Type B pancreatic cell (in vitro differentiated cells): Measurements from ENCODE around the gene PKP1. TPM values are rescaled to one million over a fixed set of nuclear protein-coding genes. Genes with fewer than 3 reads are reported as not detected.

Experiments used
- DNase-seq: peaks from one replicate; pipeline ENCODE4 v3.0.0; 2021; ENCODE audit warnings: mixed read lengths; ENCODE audit not compliant: unreplicated experiment; ENCODE audit errors: extremely low spot score
- H3K27ac Mint-ChIP-seq: 2 replicates; pipeline ENCODE4 v1.8.0; 2021; ENCODE audit warnings: mild to moderate bottlenecking, mixed read lengths
- H3K27me3 Mint-ChIP-seq: 2 replicates; pipeline ENCODE4 v1.8.0; 2021; ENCODE audit warnings: mixed read lengths
- H3K36me3 Mint-ChIP-seq: 2 replicates; pipeline ENCODE4 v1.8.0; 2021; ENCODE audit warnings: mixed read lengths
- H3K4me1 Mint-ChIP-seq: one replicate; pipeline ENCODE4 v1.8.0; 2021; ENCODE audit warnings: mixed read lengths; ENCODE audit not compliant: unreplicated experiment
- H3K4me3 Mint-ChIP-seq: 2 replicates; pipeline ENCODE4 v1.8.0; 2021; ENCODE audit warnings: mild to moderate bottlenecking, mixed read lengths
- H3K9me3 Mint-ChIP-seq: 2 replicates; pipeline ENCODE4 v1.8.0; 2021; ENCODE audit warnings: mixed read lengths
- total RNA-seq: library from RNA; stranded (reverse); gene quantifications from 2 replicates; pipeline ENCODE4 v1.2.1, GENCODE V29; 2021; ENCODE audit warnings: low replicate concordance
- TF ChIP-seq, protein P1 (sequence below): fragments of 200-600 bp; sonication (generic); conservative IDR thresholded peaks from 2 replicates; pipeline ENCODE4 v1.5.0; 2021; ENCODE audit warnings: antibody characterized with exemption, mild to moderate bottlenecking

The PKP1 gene
- total RNA-seq, 1 donor from 2014 or later: 7.6 TPM

DNA sequence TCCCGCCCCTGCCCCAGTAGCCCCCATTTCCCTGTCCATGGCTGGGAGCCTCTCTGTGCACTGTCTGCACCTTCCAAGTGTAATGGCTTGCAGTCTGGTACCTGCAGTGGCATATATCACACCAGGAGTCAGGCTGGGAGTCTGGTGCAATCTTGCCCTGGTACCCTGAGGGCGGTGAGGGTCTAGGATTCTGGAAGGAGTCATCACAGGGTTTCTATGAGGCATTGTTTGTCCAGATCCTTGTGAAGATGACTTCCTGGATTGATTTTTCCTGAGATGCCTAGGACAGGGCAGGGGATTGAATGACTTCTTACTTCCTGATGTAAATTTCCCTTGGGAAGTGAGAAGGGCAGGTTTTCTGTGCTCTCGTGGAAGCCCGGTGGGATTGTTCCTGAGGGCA lies 5.9 kb upstream of the PKP1 start:
- Mint-ChIP-seq H3K4me3 (no peak overlapping the region), H3K27ac (no peak overlapping the region), H3K9me3 (no peaks in the 10 kb centered on the region), H3K27me3 (peaks cover 15% of the 10 kb centered on the region), H3K4me1 (peaks cover 17% of the 10 kb centered on the region), H3K36me3 (no peaks in the 10 kb centered on the region)
- TF ChIP-seq, protein P1, sequence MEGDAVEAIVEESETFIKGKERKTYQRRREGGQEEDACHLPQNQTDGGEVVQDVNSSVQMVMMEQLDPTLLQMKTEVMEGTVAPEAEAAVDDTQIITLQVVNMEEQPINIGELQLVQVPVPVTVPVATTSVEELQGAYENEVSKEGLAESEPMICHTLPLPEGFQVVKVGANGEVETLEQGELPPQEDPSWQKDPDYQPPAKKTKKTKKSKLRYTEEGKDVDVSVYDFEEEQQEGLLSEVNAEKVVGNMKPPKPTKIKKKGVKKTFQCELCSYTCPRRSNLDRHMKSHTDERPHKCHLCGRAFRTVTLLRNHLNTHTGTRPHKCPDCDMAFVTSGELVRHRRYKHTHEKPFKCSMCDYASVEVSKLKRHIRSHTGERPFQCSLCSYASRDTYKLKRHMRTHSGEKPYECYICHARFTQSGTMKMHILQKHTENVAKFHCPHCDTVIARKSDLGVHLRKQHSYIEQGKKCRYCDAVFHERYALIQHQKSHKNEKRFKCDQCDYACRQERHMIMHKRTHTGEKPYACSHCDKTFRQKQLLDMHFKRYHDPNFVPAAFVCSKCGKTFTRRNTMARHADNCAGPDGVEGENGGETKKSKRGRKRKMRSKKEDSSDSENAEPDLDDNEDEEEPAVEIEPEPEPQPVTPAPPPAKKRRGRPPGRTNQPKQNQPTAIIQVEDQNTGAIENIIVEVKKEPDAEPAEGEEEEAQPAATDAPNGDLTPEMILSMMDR: no peak
- DNase-seq: no peak

DNA sequence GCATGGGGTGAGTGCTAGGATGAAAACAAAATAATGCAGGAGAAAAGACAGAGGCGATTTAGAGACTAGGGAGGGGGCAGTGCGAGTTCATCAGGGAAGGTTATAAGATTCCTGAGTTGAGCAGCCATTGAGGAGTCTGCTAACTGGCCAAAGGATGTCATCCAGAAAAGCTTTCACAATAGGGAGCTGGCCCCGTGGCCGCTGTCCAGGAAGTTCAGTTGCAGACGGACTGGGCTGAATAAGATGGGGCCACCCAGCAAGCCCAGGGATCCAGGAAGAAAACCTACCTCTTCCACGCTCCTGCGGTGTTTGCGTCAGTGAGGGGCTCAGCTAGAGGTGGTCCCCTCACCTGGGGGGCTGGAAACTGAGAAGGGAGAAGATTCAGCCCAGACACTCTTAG lies 4.0 kb upstream of the PKP1 start:
- H3K4me1 Mint-ChIP-seq: peaks cover 21% of the 10 kb centered on the region
- TF ChIP-seq, protein P1: no peak
- H3K27ac Mint-ChIP-seq: no peak overlapping the region
- no peaks in the 10 kb centered on the region for H3K9me3 Mint-ChIP-seq
- no peak for DNase-seq
- H3K36me3 Mint-ChIP-seq: no peaks in the 10 kb centered on the region
- H3K27me3 Mint-ChIP-seq: peaks cover 16% of the 10 kb centered on the region
- no peak overlapping the region for H3K4me3 Mint-ChIP-seq

DNA sequence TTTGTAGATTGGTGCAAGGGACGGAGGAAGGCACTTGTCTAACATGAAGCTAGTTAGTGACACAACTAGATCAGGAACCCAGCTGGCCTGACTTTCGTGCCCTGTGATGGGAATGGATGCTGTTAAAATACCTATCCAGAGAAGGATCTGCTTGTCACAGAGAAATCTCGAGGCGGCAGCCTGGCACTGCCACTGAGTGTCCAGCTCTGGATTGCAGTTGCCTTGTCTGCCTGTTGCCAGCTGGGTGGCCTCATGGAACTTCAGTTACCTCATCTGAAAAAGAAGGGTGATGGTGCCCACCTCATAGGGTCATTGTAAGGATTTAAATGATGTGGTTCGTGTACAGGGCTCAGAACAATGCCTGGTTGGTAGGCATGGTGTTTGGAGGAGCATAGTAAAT lies 2.4 kb upstream of the PKP1 start:
- Mint-ChIP-seq H3K27me3 (peaks cover 16% of the 10 kb centered on the region), H3K4me1 (peaks cover 26% of the 10 kb centered on the region), H3K4me3 (no peak overlapping the region), H3K36me3 (no peaks in the 10 kb centered on the region), H3K27ac (no peak overlapping the region), H3K9me3 (no peaks in the 10 kb centered on the region)
- TF ChIP-seq, protein P1: no peak
- no peak for DNase-seq

DNA sequence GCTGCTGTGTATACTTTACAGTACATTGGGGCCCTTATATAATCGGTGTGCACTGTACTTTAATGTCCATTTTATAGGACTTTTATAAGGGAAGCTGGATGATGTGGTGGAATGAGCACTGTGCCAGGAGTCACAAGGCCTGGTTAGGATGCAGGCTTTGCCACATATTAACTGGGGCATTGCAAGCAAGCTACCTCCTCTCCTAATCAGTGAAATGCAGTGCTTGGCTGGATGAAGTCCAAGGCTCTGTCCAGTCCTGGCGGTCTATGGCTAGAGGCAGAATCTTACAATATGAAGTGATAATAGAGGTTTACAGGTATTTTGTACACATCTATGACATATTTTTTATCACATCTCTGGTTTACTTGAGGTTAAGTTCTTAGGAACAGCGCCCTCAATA lies 1.7 kb upstream of the PKP1 start:
- H3K4me1 Mint-ChIP-seq: peaks cover 25% of the 10 kb centered on the region
- H3K9me3 Mint-ChIP-seq: no peaks in the 10 kb centered on the region
- H3K27ac Mint-ChIP-seq: no peak overlapping the region
- TF ChIP-seq, protein P1: no peak
- no peak overlapping the region for H3K4me3 Mint-ChIP-seq
- no peak for DNase-seq
- peaks cover 16% of the 10 kb centered on the region for H3K27me3 Mint-ChIP-seq
- no peaks in the 10 kb centered on the region for H3K36me3 Mint-ChIP-seq

DNA sequence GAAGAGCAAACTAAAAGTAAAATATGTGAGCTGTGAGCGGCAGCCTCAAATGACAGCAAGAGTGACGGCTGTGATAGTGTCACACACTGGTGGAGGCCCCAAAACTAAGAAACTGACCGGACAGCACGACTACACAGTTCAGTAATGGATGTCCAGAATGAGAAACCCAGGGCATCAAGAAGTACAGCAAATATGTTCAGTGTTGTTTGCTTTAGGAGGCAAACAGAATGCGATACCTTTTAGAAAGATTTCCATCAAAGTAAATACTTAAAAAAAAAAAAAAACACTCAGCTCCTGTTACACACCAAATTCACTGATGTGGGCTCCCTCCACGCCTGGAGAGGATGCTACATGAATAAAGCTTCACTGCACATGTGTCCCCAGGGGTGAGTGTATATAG lies 1.1 kb upstream of the PKP1 start:
- Mint-ChIP-seq H3K4me3 (no peak overlapping the region), H3K4me1 (peaks cover 31% of the 10 kb centered on the region), H3K36me3 (no peaks in the 10 kb centered on the region), H3K27ac (no peak overlapping the region), H3K27me3 (peaks cover 22% of the 10 kb centered on the region), H3K9me3 (no peaks in the 10 kb centered on the region)
- TF ChIP-seq, protein P1: no peak
- no peak for DNase-seq
